Mesendoderm (in vitro differentiated cells): Measurements from ENCODE around the gene MYPOP.
A peak's percentile ranks its signal among the peaks of the same experiment; 100 is the strongest.

Experiments used
- DNase-seq: peaks from one replicate; pipeline ENCODE4 v3.0.0; 2013
- H2AK5ac ChIP-seq: 2 replicates; pipeline ENCODE4 v1.6.1; 2013; ENCODE audit warnings: low read length, inconsistent platforms
- H2BK120ac ChIP-seq: 2 replicates; pipeline ENCODE4 v1.6.1; 2013; ENCODE audit warnings: low read depth, mild to moderate bottlenecking, low read length, moderate library complexity, mixed read lengths
- H2BK15ac ChIP-seq: replicated peaks from 2 replicates; pipeline ENCODE4 v1.6.1; 2013; ENCODE audit warnings: low read depth, mild to moderate bottlenecking, moderate library complexity
- H2BK5ac ChIP-seq: 2 replicates; pipeline ENCODE4 v1.6.1; 2013; ENCODE audit warnings: low read length, inconsistent platforms
- H3K18ac ChIP-seq: 2 replicates; pipeline ENCODE4 v1.6.1; 2013; ENCODE audit warnings: mild to moderate bottlenecking, low read length, mixed read lengths
- H3K23ac ChIP-seq: one replicate; pipeline ENCODE4 v1.6.1; 2013; ENCODE audit warnings: low read length
- H3K27ac ChIP-seq: 2 replicates; pipeline ENCODE4 v1.5.1; 2013; ENCODE audit warnings: low read depth, mild to moderate bottlenecking, inconsistent platforms, low read length, moderate library complexity
- H3K27me3 ChIP-seq: 2 replicates; pipeline ENCODE4 v1.6.1; 2013; ENCODE audit warnings: low read length, control low read depth, mild to moderate bottlenecking, inconsistent platforms; ENCODE audit not compliant: insufficient read depth, poor library complexity
- H3K36me3 ChIP-seq: 2 replicates; pipeline ENCODE4 v1.6.1; 2013; ENCODE audit warnings: low read length, inconsistent platforms; ENCODE audit not compliant: control insufficient read depth, insufficient read depth
- H3K4ac ChIP-seq: one replicate; pipeline ENCODE4 v1.6.1; 2013; ENCODE audit warnings: low read depth, mild to moderate bottlenecking, low read length, moderate library complexity
- H3K4me1 ChIP-seq: 2 replicates; pipeline ENCODE4 v1.6.1; 2013; ENCODE audit warnings: low read depth, low read length, inconsistent platforms; ENCODE audit not compliant: control insufficient read depth
- H3K4me2 ChIP-seq: 2 replicates; pipeline ENCODE4 v1.6.1; 2013; ENCODE audit warnings: low read length
- H3K4me3 ChIP-seq: 2 replicates; pipeline ENCODE4 v1.5.1; 2013; ENCODE audit warnings: mild to moderate bottlenecking, low read length
- H3K56ac ChIP-seq: one replicate; pipeline ENCODE4 v1.6.1; 2013; ENCODE audit warnings: low read length
- H3K79me1 ChIP-seq: 2 replicates; pipeline ENCODE4 v1.6.1; 2013; ENCODE audit warnings: low read length, inconsistent platforms
- H3K79me2 ChIP-seq: 2 replicates; pipeline ENCODE4 v1.6.1; 2013; ENCODE audit warnings: mild to moderate bottlenecking, low read length; ENCODE audit not compliant: control insufficient read depth, insufficient read depth
- H3K9ac ChIP-seq: 2 replicates; pipeline ENCODE4 v1.6.1; 2013; ENCODE audit warnings: low read length, inconsistent platforms
- H4K5ac ChIP-seq: one replicate; pipeline ENCODE4 v1.6.1; 2013; ENCODE audit warnings: low read length
- H4K8ac ChIP-seq: one replicate; pipeline ENCODE4 v1.6.1; 2013; ENCODE audit warnings: low read depth, mild to moderate bottlenecking, control low read depth, low read length, moderate library complexity
- WGBS: extraction: QIAGEN DNeasy Blood & Tissue Kit; methylation state at CpG from one replicate; pipeline ENCODE4 v1.1.7; 2013; ENCODE audit warnings: low lambda C conversion rate, missing lambda C conversion rate; ENCODE audit not compliant: insufficient coverage; ENCODE audit errors: extremely low coverage; 5-methylcytosine and 5-hydroxymethylcytosine counted together

MYPOP gene

GRCh38 chr19:45905011-45905410 lies 2.6 kb upstream of the MYPOP start:
- Histone ChIP-seq H3K79me1 (no peaks in the 10 kb centered on the region), H3K27me3 (no peaks in the 10 kb centered on the region), H4K5ac (no peak overlapping the region), H3K9ac (no peak overlapping the region), H3K23ac (no peak overlapping the region), H3K18ac (no peak overlapping the region), H3K4me1 (no peaks in the 10 kb centered on the region), H2BK15ac (no peak overlapping the region), H3K27ac (no peak overlapping the region), H4K8ac (no peak overlapping the region), H2BK120ac (no peak overlapping the region), H3K36me3 (no peaks in the 10 kb centered on the region), H3K4ac (no peak overlapping the region), H2BK5ac (no peak overlapping the region), H3K4me2 (no peak overlapping the region), H2AK5ac (no peak overlapping the region), H3K56ac (no peak overlapping the region), H3K4me3 (no peak overlapping the region), H3K79me2 (no peaks in the 10 kb centered on the region)
- DNase-seq = no peak
- WGBS = no CpG with 5 or more reads among the region's 10 CpGs

DNA sequence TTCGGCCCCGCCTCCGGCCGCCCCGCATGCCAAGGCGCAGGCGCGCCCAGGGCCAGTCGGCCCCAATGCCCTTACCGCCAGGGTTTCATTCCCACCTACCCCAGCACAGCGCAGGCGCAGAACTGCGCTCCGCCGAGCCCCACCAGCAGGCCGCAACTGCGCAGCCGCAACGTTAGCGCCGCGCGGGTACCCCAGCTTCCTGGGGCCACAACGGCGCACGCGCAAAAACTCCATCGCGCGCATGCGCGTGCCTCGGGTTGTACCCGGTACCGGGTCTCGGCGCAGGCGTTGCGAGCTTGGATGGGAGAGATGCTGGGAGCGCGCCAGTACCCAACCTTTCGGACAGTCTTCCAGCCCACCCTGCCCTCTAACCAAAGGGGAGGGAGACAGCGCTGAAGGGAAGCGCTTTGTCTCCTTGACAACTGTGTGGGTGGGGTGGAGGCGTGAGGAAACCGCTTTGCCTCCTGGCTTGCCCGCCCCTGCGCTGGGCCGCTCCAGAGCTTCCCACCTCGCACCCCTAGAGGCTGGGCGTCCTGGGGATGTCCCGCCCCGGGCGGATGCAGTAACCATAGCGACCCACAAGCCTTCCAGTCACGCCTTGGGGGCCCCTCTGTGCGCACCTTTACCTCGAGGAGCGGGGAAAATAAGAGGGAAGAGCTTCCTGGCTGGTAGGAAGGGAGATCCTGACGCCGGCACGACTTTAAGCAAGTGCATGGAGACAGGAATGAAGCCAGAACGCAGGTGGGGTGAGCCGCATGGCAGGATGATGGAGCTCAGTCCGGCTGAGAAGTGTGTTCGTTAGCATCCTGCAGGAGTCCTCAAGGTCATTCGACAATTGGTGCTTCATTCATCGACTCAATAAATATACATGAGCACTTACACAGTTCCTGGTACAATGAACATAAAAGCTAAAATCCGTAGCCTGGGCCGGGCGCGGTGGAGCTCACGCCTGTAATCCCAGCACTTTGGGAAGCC lies 525 bp upstream of the MYPOP start:
- H3K79me1 ChIP-seq = no peaks in the 10 kb centered on the region
- H2AK5ac ChIP-seq = no peak overlapping the region
- peak overlapping the region; percentile 74 for H3K27ac ChIP-seq
- peak overlapping the region; percentile 87 for H3K56ac ChIP-seq
- no peak overlapping the region for H4K8ac ChIP-seq
- DNase-seq = peak; percentile 98
- H3K4me3 ChIP-seq = peak overlapping the region; percentile 50
- peak overlapping the region; percentile 81 for H3K4me2 ChIP-seq
- no peak overlapping the region for H3K23ac ChIP-seq
- no peaks in the 10 kb centered on the region for H3K27me3 ChIP-seq
- H3K36me3 ChIP-seq = peaks cover 1% of the 10 kb centered on the region
- H3K18ac ChIP-seq = no peak overlapping the region
- no peaks in the 10 kb centered on the region for H3K79me2 ChIP-seq
- no peak overlapping the region for H4K5ac ChIP-seq
- H3K9ac ChIP-seq = peak overlapping the region; percentile 72
- no peak overlapping the region for H2BK120ac ChIP-seq
- no peak overlapping the region for H3K4ac ChIP-seq
- no peaks in the 10 kb centered on the region for H3K4me1 ChIP-seq
- WGBS = no CpG with 5 or more reads among the region's 73 CpGs
- H2BK15ac ChIP-seq = no peak overlapping the region
- no peak overlapping the region for H2BK5ac ChIP-seq

GRCh38 chr19:45901432-45901911 lies 941 bp downstream of the MYPOP start:
- peak overlapping the region; percentile 75 for H3K9ac ChIP-seq
- H3K79me2 ChIP-seq = no peaks in the 10 kb centered on the region
- no peak overlapping the region for H2AK5ac ChIP-seq
- H3K4ac ChIP-seq = no peak overlapping the region
- no peak overlapping the region for H3K27ac ChIP-seq
- H3K56ac ChIP-seq = peak overlapping the region; percentile 84
- no peaks in the 10 kb centered on the region for H3K79me1 ChIP-seq
- H2BK15ac ChIP-seq = no peak overlapping the region
- peak overlapping the region; percentile 78 for H3K18ac ChIP-seq
- no peak overlapping the region for H2BK120ac ChIP-seq
- peak overlapping the region; percentile 67 for H3K4me2 ChIP-seq
- no peaks in the 10 kb centered on the region for H3K4me1 ChIP-seq
- no peak overlapping the region for H4K5ac ChIP-seq
- H3K4me3 ChIP-seq = peak overlapping the region; percentile 42
- DNase-seq = peak; percentile 29
- no CpG with 5 or more reads among the region's 69 CpGs for WGBS
- no peak overlapping the region for H3K23ac ChIP-seq
- H2BK5ac ChIP-seq = no peak overlapping the region
- no peaks in the 10 kb centered on the region for H3K27me3 ChIP-seq
- no peak overlapping the region for H4K8ac ChIP-seq
- H3K36me3 ChIP-seq = peaks cover 1% of the 10 kb centered on the region

DNA sequence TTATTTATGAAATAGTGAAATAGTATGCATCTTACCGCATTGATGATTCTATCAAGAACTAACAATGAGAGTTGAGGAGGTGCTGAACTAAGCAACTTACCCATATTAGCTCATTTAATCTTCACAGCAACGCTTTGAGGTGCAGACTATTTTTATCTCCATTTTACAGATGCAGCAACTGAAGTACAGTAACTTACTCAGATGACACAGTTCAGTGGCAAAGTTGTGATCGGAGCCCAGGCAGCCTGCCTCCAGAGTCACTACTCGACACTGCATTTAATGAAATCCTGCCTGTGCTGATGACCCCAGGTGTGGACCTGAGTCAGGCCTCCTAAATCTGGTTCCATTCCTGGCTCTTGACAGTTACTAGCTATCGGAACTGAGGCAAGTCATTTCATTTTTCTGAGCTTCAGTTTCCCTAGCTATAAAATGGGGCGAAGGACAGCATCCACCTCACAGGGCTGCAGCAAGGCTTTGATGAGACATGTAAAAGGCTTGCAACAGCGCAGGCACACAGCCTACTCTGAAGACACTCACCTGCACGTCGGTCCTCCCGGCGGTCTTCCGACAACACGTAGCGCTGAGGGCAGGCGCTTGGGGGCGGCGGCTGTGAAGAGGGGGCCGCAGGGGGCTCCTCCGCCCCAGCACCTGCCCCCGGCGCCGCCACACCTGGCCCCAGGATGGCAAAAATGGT lies 1.5 kb downstream of the MYPOP start:
- Histone ChIP-seq H3K79me1 (no peaks in the 10 kb centered on the region), H3K4me3 (peak overlapping the region; percentile 42), H2BK5ac (no peak overlapping the region), H3K23ac (no peak overlapping the region), H4K8ac (no peak overlapping the region), H3K4ac (no peak overlapping the region), H3K27ac (no peak overlapping the region), H3K36me3 (peaks cover 1% of the 10 kb centered on the region), H2BK15ac (no peak overlapping the region), H3K9ac (peak overlapping the region; percentile 75), H4K5ac (no peak overlapping the region), H2BK120ac (no peak overlapping the region), H3K18ac (no peak overlapping the region), H2AK5ac (no peak overlapping the region), H3K56ac (peak overlapping the region; percentile 84), H3K27me3 (no peaks in the 10 kb centered on the region), H3K4me1 (no peaks in the 10 kb centered on the region), H3K79me2 (no peaks in the 10 kb centered on the region), H3K4me2 (peak overlapping the region; percentile 67)
- peak; percentile 53 for DNase-seq
- no CpG with 5 or more reads among the region's 22 CpGs for WGBS

GRCh38 chr19:45899919-45900589 lies 2.4 kb downstream of the MYPOP start:
- H3K4me3 ChIP-seq = no peak overlapping the region

More at GRCh38 chr19:45899919-45900589, 2.4 kb downstream of the MYPOP start:
- no peak overlapping the region for H2BK120ac ChIP-seq
- H3K9ac ChIP-seq = no peak overlapping the region
- H2AK5ac ChIP-seq = no peak overlapping the region
- H3K36me3 ChIP-seq = peaks cover 1% of the 10 kb centered on the region
- H3K27ac ChIP-seq = no peak overlapping the region
- no peak overlapping the region for H3K18ac ChIP-seq
- H3K27me3 ChIP-seq = no peaks in the 10 kb centered on the region
- no peaks in the 10 kb centered on the region for H3K4me1 ChIP-seq
- no peak for DNase-seq
- 100% methylated on average over 1 of the region's 4 CpGs for WGBS
- no peak overlapping the region for H4K8ac ChIP-seq
- no peak overlapping the region for H2BK5ac ChIP-seq
- H3K4ac ChIP-seq = no peak overlapping the region
- H2BK15ac ChIP-seq = no peak overlapping the region
- no peak overlapping the region for H3K23ac ChIP-seq
- no peak overlapping the region for H3K56ac ChIP-seq
- H3K79me2 ChIP-seq = no peaks in the 10 kb centered on the region
- no peak overlapping the region for H4K5ac ChIP-seq
- no peaks in the 10 kb centered on the region for H3K79me1 ChIP-seq
- no peak overlapping the region for H3K4me2 ChIP-seq
